VCaP (cell line): ENCODE results near the gene ITGB7.

Experiments used
- H3K27ac ChIP-seq: fragments of 450-650 bp; 2 replicates; pipeline ENCODE4 v1.5.1; 2017
- CTCF ChIP-seq: fragments of 450-650 bp; conservative IDR thresholded peaks from 2 replicates; pipeline ENCODE4 v1.5.1; 2017; ENCODE audit warnings: mild to moderate bottlenecking, moderate library complexity

ITGB7 gene

GRCh38 chr12:53229454-53229853, 22.4 kb upstream of the ITGB7 start:
- TF ChIP-seq CTCF: no peak
- no peak overlapping the region for H3K27ac ChIP-seq

GRCh38 chr12:53227836-53228235, 20.8 kb upstream of the ITGB7 start:
- TF ChIP-seq CTCF: no peak
- no peak overlapping the region for H3K27ac ChIP-seq

- H3K27ac ChIP-seq: no peak overlapping the region
- no peak for TF ChIP-seq CTCF
Measured at GRCh38 chr12:53227341-53227740, 20.3 kb upstream of the ITGB7 start.

GRCh38 chr12:53226815-53227214, 19.8 kb upstream of the ITGB7 start:
- no peak overlapping the region for H3K27ac ChIP-seq
- TF ChIP-seq CTCF: no peak

GRCh38 chr12:53225635-53226424, 18.8 kb upstream of the ITGB7 start:
- H3K27ac ChIP-seq: no peak overlapping the region; the same call in 1 of the 2 replicates
- TF ChIP-seq CTCF: no peak

- no peak for TF ChIP-seq CTCF
- H3K27ac ChIP-seq: peak overlapping the region; percentile 35; the same call in 1 of the 2 replicates
Measured at GRCh38 chr12:53224897-53225634, 18.0 kb upstream of the ITGB7 start.

GRCh38 chr12:53224061-53224896, 17.2 kb upstream of the ITGB7 start:
- TF ChIP-seq CTCF: peak; percentile 38; the same call in 1 of the 2 replicates
- H3K27ac ChIP-seq: peak overlapping the region; percentile 35; the same call in 1 of the 2 replicates
